HFFc6 (cell line): ENCODE measurements around the gene LEMD1. TPM values are rescaled to one million over a fixed set of nuclear protein-coding genes. Genes with fewer than 3 reads are reported as not detected.
A peak's percentile ranks its signal among the peaks of the same experiment; 100 is the strongest.

Experiments used
- DNase-seq: peaks from one replicate; pipeline ENCODE4 v3.0.0-alpha.2; 2018
- H3K27ac Mint-ChIP-seq: 2 replicates; pipeline ENCODE4 v1.8.0; 2020; ENCODE audit warnings: mild to moderate bottlenecking, mixed read lengths
- H3K27me3 Mint-ChIP-seq: 2 replicates; pipeline ENCODE4 v1.8.0; 2021; ENCODE audit warnings: mild to moderate bottlenecking, moderate library complexity, mixed read lengths; ENCODE audit not compliant: insufficient read depth
- H3K36me3 Mint-ChIP-seq: 2 replicates; pipeline ENCODE4 v1.8.0; 2021; ENCODE audit warnings: low read depth, mixed read lengths
- H3K4me1 Mint-ChIP-seq: 2 replicates; pipeline ENCODE4 v1.8.0; 2020; ENCODE audit warnings: low read depth, mixed read lengths
- H3K4me3 Mint-ChIP-seq: 2 replicates; pipeline ENCODE4 v1.8.0; 2020; ENCODE audit warnings: mild to moderate bottlenecking, moderate library complexity, mixed read lengths
- H3K9me3 Mint-ChIP-seq: 2 replicates; pipeline ENCODE4 v1.8.0; 2020; ENCODE audit warnings: mild to moderate bottlenecking, mixed read lengths
- CTCF ChIP-seq: fragments of 200-600 bp; sonication (generic); IDR thresholded peaks from 2 replicates; pipeline ENCODE4 v1.5.0; 2021; ENCODE audit warnings: antibody characterized with exemption, mild to moderate bottlenecking
- total RNA-seq, 6 experiments: library from RNA; stranded (reverse); fragmentation: NEBNext Ultra II Directional; extraction: Animal tissue kit (Norgen Biotek cat#: 25700); gene quantifications; 2 replicates in 1 of 6; 3 replicates in 5 of 6; pipeline ENCODE4 v1.2.3, GENCODE V29; 2021

The LEMD1 gene
- total RNA-seq, 6 experiments from 2014 or later: not detected

DNA sequence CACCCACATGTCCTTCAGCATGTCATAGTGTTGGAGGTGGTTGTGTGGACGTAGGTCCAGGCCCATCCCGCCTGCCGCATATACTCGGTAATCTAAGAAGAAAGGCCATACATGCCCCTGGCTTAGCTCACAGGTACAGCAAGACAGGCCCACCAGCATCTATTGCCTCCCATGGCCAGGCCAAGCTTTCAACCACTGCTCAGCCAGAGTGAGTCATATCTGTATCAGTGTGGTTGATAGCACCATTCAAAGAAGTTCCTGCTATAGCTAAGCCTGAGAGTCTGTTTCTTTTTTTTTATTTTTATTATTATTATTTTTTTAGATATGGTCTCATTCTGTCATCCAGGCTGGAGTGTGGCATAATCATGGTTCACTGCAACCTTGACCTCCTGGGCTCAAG, 82.1 kb downstream of the LEMD1 start:
- no peak for DNase-seq
- Mint-ChIP-seq H3K4me1 (no peaks in the 10 kb centered on the region), H3K4me3 (no peak overlapping the region), H3K27ac (no peak overlapping the region), H3K9me3 (no peaks in the 10 kb centered on the region), H3K27me3 (peaks cover 42% of the 10 kb centered on the region), H3K36me3 (no peaks in the 10 kb centered on the region)
- TF ChIP-seq CTCF: no peak

- H3K4me3 Mint-ChIP-seq: no peak overlapping the region
- no peaks in the 10 kb centered on the region for H3K4me1 Mint-ChIP-seq
- H3K9me3 Mint-ChIP-seq: no peaks in the 10 kb centered on the region
- no peak for TF ChIP-seq CTCF
- H3K27me3 Mint-ChIP-seq: peaks cover 38% of the 10 kb centered on the region
- DNase-seq: no peak
- no peak overlapping the region for H3K27ac Mint-ChIP-seq
- no peaks in the 10 kb centered on the region for H3K36me3 Mint-ChIP-seq
Observed at GRCh38 chr1:205339197-205339702, 82.6 kb downstream of the LEMD1 start.

- Mint-ChIP-seq H3K4me1 (no peaks in the 10 kb centered on the region), H3K36me3 (no peaks in the 10 kb centered on the region), H3K9me3 (no peaks in the 10 kb centered on the region), H3K4me3 (no peak overlapping the region), H3K27me3 (peaks cover 41% of the 10 kb centered on the region), H3K27ac (no peak overlapping the region)
- DNase-seq: no peak
- no peak for TF ChIP-seq CTCF
Observed at GRCh38 chr1:205338011-205338410, 83.8 kb downstream of the LEMD1 start.

DNA sequence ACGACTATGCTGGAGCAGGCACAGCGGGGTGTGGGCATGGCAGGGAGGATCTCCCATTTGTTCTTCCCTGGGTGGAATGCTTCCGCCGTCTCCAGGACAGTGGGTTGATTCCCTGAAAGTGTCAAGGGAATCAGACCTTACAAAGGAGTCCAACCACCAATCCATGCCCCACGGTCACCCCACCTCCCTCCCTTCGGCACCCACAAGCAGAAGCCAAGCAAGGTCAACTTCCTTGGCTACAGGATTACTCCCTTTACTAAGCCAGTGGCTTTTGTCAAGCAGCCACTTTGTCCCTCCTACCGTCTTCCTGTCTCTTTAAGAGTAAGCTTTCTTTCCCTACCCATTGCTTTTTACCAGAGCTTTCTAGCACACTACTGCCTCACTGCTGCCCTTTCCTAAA, 84.4 kb downstream of the LEMD1 start:
- Mint-ChIP-seq H3K4me1 (no peaks in the 10 kb centered on the region), H3K4me3 (no peak overlapping the region), H3K9me3 (no peaks in the 10 kb centered on the region), H3K36me3 (no peaks in the 10 kb centered on the region), H3K27me3 (peaks cover 36% of the 10 kb centered on the region), H3K27ac (no peak overlapping the region)
- no peak for TF ChIP-seq CTCF
- no peak for DNase-seq

DNA sequence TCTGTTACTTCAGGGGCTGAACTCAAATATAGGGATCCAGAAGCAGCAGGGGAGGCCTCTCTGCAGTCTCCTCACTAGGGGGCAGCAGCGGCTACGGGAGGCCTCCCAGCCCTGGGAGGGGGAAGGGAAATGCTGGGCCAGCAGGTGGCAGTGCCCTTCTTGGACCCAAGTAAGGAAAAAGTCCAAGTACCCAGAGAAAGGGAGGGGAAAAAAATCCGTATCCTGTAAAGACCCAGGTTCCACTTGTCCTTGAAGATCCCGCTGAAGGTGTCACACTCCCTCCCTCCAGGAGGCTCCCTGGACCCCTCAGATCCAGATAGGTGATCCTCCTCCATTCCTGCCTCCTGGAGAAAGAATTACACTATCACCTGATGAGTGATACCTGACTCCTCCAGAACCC, 86.2 kb downstream of the LEMD1 start:
- Mint-ChIP-seq H3K4me1 (no peaks in the 10 kb centered on the region), H3K27ac (no peak overlapping the region), H3K9me3 (no peaks in the 10 kb centered on the region), H3K36me3 (no peaks in the 10 kb centered on the region), H3K4me3 (no peak overlapping the region), H3K27me3 (peaks cover 40% of the 10 kb centered on the region)
- DNase-seq: peak; percentile 68
- TF ChIP-seq CTCF: peak; percentile 91
